Measurements from ENCODE around the gene RUNX2.

RUNX2 gene

GRCh38 chr6:45491048-45491735 lies 163.1 kb downstream of the RUNX2 start:
- no peak for DNase-seq

- DNase-seq, result no peak
Observed at GRCh38 chr6:45491874-45492273, 163.7 kb downstream of the RUNX2 start.

- DNase-seq, result no peak
Observed at GRCh38 chr6:45493761-45494160, 165.6 kb downstream of the RUNX2 start.

GRCh38 chr6:45494416-45495135 lies 166.4 kb downstream of the RUNX2 start:
- DNase-seq, result no peak

GRCh38 chr6:45495429-45496084 lies 167.4 kb downstream of the RUNX2 start:
- DNase-seq, result no peak

- DNase-seq, result no peak
Observed at GRCh38 chr6:45496085-45496433, 167.9 kb downstream of the RUNX2 start.

GRCh38 chr6:45498591-45498990 lies 170.5 kb downstream of the RUNX2 start:
- no peak for DNase-seq

- no peak for DNase-seq
Observed at GRCh38 chr6:45500924-45501816, 173.0 kb downstream of the RUNX2 start.

- no peak for DNase-seq
Observed at GRCh38 chr6:45502456-45502855, 174.3 kb downstream of the RUNX2 start.

GRCh38 chr6:45504947-45505346 lies 176.8 kb downstream of the RUNX2 start:
- no peak for DNase-seq

- no peak for DNase-seq
Observed at GRCh38 chr6:45505470-45505869, 177.3 kb downstream of the RUNX2 start.

- no peak for DNase-seq
Observed at GRCh38 chr6:45507186-45507585, 179.1 kb downstream of the RUNX2 start.

- DNase-seq, result no peak
Observed at GRCh38 chr6:45509426-45509825, 181.3 kb downstream of the RUNX2 start.

GRCh38 chr6:45512717-45513116 lies 184.6 kb downstream of the RUNX2 start:
- no peak for DNase-seq

GRCh38 chr6:45513213-45513618 lies 185.1 kb downstream of the RUNX2 start:
- no peak for DNase-seq

- DNase-seq, result no peak
Observed at GRCh38 chr6:45513843-45514242, 185.7 kb downstream of the RUNX2 start.

GRCh38 chr6:45514454-45515230 lies 186.5 kb downstream of the RUNX2 start:
- no peak for DNase-seq

- no peak for DNase-seq
Observed at GRCh38 chr6:45518013-45518720, 190.0 kb downstream of the RUNX2 start.

- no peak for DNase-seq
Observed at GRCh38 chr6:45521226-45521625, 193.1 kb downstream of the RUNX2 start.

GRCh38 chr6:45522486-45522885 lies 194.4 kb downstream of the RUNX2 start:
- no peak for DNase-seq

GRCh38 chr6:45527210-45527609 lies 199.1 kb downstream of the RUNX2 start:
- DNase-seq, result no peak

Data from NCI-H187 treated with DMSO at 0.1 percent for 48 hours (cell line).